Measurements from ENCODE around the gene CABLES1. TPM values are rescaled to one million over a fixed set of nuclear protein-coding genes. Genes with fewer than 3 reads are reported as not detected.

CABLES1 gene
- polyA plus RNA-seq, 1 experiment: 5.4 TPM

GRCh38 chr18:23196119-23197007, 61.1 kb downstream of the CABLES1 start:
- no peak for TF ChIP-seq CTCF (IDR thresholded peaks at IDR 0.05; ENCODE audit: insufficient read depth, low read depth, low read length)
- CTCF ChIA-PET: interaction anchor here (1.7 kb wide), 1 partner anchor 10 kb away, joined by 3 read pairs; no protein-coding TSS in a partner anchor
- Histone ChIP-seq H3K27me3 (ENCODE audit: control insufficient read depth, insufficient read depth, low read length) (no peaks in the 10 kb centered on the region), H3K4me3 (ENCODE audit: low read depth, low read length) (no peak overlapping the region), H3K36me3 (ENCODE audit: control insufficient read depth, insufficient read depth, low read length) (no peaks in the 10 kb centered on the region)
- POLR2A ChIA-PET: no interaction called here
- no peak for DNase-seq (ENCODE audit: low read depth)

GRCh38 chr18:23198217-23198845, 63.0 kb downstream of the CABLES1 start:
- no peak for DNase-seq (ENCODE audit: low read depth)
- TF ChIP-seq CTCF (IDR thresholded peaks at IDR 0.05; ENCODE audit: insufficient read depth, low read depth, low read length): no peak
- Histone ChIP-seq H3K27me3 (ENCODE audit: control insufficient read depth, insufficient read depth, low read length) (no peaks in the 10 kb centered on the region), H3K4me3 (ENCODE audit: low read depth, low read length) (no peak overlapping the region), H3K36me3 (ENCODE audit: control insufficient read depth, insufficient read depth, low read length) (no peaks in the 10 kb centered on the region)
- ChIA-PET CTCF (interaction anchor here (1.2 kb wide), 2 partner anchors 10 to 57 kb away, joined by 3 to 4 read pairs; no protein-coding TSS in a partner anchor), POLR2A (no interaction called here)

- no peak overlapping the region for H3K4me3 ChIP-seq (ENCODE audit: low read depth, low read length)
- no peak for TF ChIP-seq CTCF (IDR thresholded peaks at IDR 0.05; ENCODE audit: insufficient read depth, low read depth, low read length)
- no peaks in the 10 kb centered on the region; the same call in 1 of the 2 replicates for H3K36me3 ChIP-seq (ENCODE audit: control insufficient read depth, insufficient read depth, low read length)
- no peaks in the 10 kb centered on the region for H3K27me3 ChIP-seq (ENCODE audit: control insufficient read depth, insufficient read depth, low read length)
- no peak for DNase-seq (ENCODE audit: low read depth)
- ChIA-PET POLR2A (no interaction called here), CTCF (no interaction called here)
These were observed 65.5 kb downstream of the CABLES1 start for GRCh38 chr18:23200756-23201155.

- ChIA-PET CTCF (no interaction called here), POLR2A (no interaction called here)
These were observed 66.5 kb downstream of the CABLES1 start for GRCh38 chr18:23201741-23202140.

More at GRCh38 chr18:23201741-23202140, 66.5 kb downstream of the CABLES1 start:
- H3K27me3 ChIP-seq (ENCODE audit: control insufficient read depth, insufficient read depth, low read length): no peaks in the 10 kb centered on the region
- no peak for TF ChIP-seq CTCF (IDR thresholded peaks at IDR 0.05; ENCODE audit: insufficient read depth, low read depth, low read length)
- no peak overlapping the region for H3K4me3 ChIP-seq (ENCODE audit: low read depth, low read length)
- no peaks in the 10 kb centered on the region; the same call in 1 of the 2 replicates for H3K36me3 ChIP-seq (ENCODE audit: control insufficient read depth, insufficient read depth, low read length)
- no peak for DNase-seq (ENCODE audit: low read depth)
